Urinary bladder (tissue), 4 donors: ENCODE data around the gene ADAMTSL3. TPM values are rescaled to one million over a fixed set of nuclear protein-coding genes. Genes with fewer than 3 reads are reported as not detected.

ENCODE experiments used
- DNase-seq: peaks from one replicate; pipeline ENCODE4 v3.0.0-alpha.2; 2015; ENCODE audit errors: extremely low spot score
- H3K27ac ChIP-seq: one replicate; pipeline ENCODE4 v1.5.1; 2013; ENCODE audit warnings: low read depth, mild to moderate bottlenecking, moderate library complexity
- H3K36me3 ChIP-seq: one replicate; pipeline ENCODE4 v1.6.1; 2013; ENCODE audit warnings: mild to moderate bottlenecking, moderate library complexity; ENCODE audit not compliant: insufficient read depth
- H3K4me1 ChIP-seq: one replicate; pipeline ENCODE4 v1.6.1; 2013; ENCODE audit warnings: mild to moderate bottlenecking, moderate library complexity; ENCODE audit not compliant: insufficient read depth
- H3K4me3 ChIP-seq: one replicate; pipeline ENCODE4 v1.5.1; 2013; ENCODE audit warnings: low read depth, low read length
- WGBS: extraction: QIAGEN DNeasy Blood & Tissue Kit; methylation state at CpG from one replicate; pipeline ENCODE4 v1.1.7; 2013; 5-methylcytosine and 5-hydroxymethylcytosine counted together
- polyA plus RNA-seq: library from polyadenylated mRNA; stranded (reverse); fragments of 200-250 nt; gene quantifications from one replicate; pipeline ENCODE4 v1.2.3, GENCODE V29; 2013
- total RNA-seq: library from RNA; depleted of rRNA; stranded (reverse); fragments of >200 nt; gene quantifications from one replicate; pipeline ENCODE4 v1.2.3, GENCODE V29; 2014
- donor health status: healthy with polysubstance abuse.
- donor health status: healthy.

The ADAMTSL3 gene
- total and polyA plus RNA-seq, 2 donors = 14.4 to 56.9 TPM

- DNase-seq = no peak
- H3K27ac ChIP-seq = no peak overlapping the region
- H3K4me3 ChIP-seq = no peak overlapping the region
- no peaks in the 10 kb centered on the region for H3K4me1 ChIP-seq
- 66% methylated on average over 1 of the region's 1 CpG for WGBS
- H3K36me3 ChIP-seq = no peaks in the 10 kb centered on the region
Measured at GRCh38 chr15:83813682-83814081, 159.8 kb downstream of the ADAMTSL3 start.

DNA sequence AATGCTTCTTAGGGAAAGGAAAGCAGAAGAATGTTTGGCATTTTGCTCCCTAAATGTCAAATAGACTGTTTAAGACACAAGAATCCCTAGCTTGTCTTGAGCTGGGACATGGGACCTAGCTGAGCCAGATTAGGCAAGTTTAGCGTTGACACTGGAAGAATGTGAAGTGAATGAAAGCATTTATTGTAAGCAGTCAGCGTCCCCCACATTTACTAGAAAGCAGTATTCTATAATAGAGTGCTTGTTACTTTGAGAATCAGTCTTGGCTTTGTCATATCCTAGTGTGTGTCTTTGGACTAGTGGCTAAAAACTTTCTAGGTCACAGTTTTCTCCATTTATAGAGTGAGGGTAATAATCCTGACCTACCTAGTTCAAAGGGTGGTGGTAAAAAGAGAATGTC, 161.6 kb downstream of the ADAMTSL3 start:
- DNase-seq = no peak
- no peaks in the 10 kb centered on the region for H3K36me3 ChIP-seq
- no peak overlapping the region for H3K4me3 ChIP-seq
- H3K4me1 ChIP-seq = no peaks in the 10 kb centered on the region
- WGBS = 56% methylated on average over 2 of the region's 2 CpGs
- no peak overlapping the region for H3K27ac ChIP-seq

DNA sequence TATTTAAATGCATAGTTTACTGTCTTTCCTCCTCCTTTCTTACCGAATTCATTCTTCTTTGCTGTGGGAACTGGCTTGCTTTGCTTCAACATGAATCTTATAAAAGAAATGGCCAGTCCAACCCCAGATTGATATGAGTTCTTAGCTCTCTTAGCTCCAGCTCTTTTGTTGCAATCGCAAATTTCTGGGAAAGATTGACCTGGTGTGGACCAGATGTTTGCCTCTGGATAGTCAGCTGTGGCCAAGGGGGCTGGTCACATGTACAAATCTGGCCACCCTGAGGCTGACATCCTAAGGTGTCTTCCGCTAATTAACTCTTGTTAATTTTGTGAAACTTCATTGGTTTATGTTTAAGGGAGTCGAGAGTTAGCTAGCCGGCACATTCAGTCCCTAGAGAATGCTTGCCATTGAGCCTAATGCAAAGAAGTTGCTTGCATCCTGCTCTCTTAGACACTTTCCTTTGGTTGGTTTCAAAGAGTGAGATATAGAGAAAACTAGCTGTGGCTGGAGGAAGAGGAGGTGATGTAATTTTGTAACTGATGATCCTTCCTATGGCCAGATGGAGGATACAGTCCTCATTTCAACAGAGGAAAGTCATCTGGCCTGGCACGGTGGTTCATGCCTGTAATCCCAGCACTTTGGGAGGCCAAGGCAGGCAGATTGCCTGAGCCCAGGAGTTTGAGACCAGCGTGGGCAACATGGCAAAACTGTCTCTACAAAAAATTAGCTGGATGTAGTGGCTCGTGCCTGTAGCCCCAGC, 162.4 kb downstream of the ADAMTSL3 start:
- WGBS = 86% methylated on average over 8 of the region's 8 CpGs
- Histone ChIP-seq H3K4me1 (no peaks in the 10 kb centered on the region), H3K4me3 (no peak overlapping the region), H3K27ac (no peak overlapping the region), H3K36me3 (no peaks in the 10 kb centered on the region)
- no peak for DNase-seq

GRCh38 chr15:83818591-83818990, 164.7 kb downstream of the ADAMTSL3 start:
- 88% methylated on average over 8 of the region's 8 CpGs for WGBS
- Histone ChIP-seq H3K4me1 (no peaks in the 10 kb centered on the region), H3K36me3 (no peaks in the 10 kb centered on the region), H3K4me3 (no peak overlapping the region), H3K27ac (no peak overlapping the region)
- no peak for DNase-seq

DNA sequence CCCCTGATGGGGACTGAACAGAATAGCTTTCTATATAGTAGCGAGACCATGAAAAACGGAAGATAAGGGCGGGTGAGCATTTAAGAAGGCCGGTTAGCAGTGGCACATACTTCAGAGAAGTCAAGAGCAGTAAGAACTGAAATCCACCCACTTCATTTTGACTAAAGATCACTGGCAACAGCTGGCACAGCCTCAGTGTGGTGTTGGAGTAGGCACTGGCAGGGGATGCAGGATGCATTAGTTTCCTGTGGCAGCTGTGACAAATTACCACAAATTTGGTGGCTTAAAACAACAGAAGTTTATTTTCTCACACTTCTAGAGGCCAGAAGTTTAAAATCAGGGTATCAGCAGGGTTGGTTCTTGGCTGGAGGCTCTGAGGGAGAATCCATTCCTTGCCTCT, 176.5 kb downstream of the ADAMTSL3 start:
- DNase-seq = no peak
- Histone ChIP-seq H3K4me1 (no peaks in the 10 kb centered on the region), H3K4me3 (no peak overlapping the region), H3K27ac (no peak overlapping the region), H3K36me3 (no peaks in the 10 kb centered on the region)
- WGBS = 76% methylated on average over 4 of the region's 4 CpGs

- H3K4me1 ChIP-seq = peaks cover 2% of the 10 kb centered on the region
- WGBS = 68% methylated on average over 4 of the region's 4 CpGs
- H3K36me3 ChIP-seq = no peaks in the 10 kb centered on the region
- no peak overlapping the region for H3K4me3 ChIP-seq
- DNase-seq = no peak
- no peak overlapping the region for H3K27ac ChIP-seq
Measured at GRCh38 chr15:83833569-83833968, 179.6 kb downstream of the ADAMTSL3 start.

- no peaks in the 10 kb centered on the region for H3K36me3 ChIP-seq
- no peak overlapping the region for H3K27ac ChIP-seq
- H3K4me3 ChIP-seq = no peak overlapping the region
- DNase-seq = no peak
- 81% methylated on average over 1 of the region's 1 CpG for WGBS
- H3K4me1 ChIP-seq = peaks cover 2% of the 10 kb centered on the region
Measured at GRCh38 chr15:83835479-83835878, 181.6 kb downstream of the ADAMTSL3 start.

DNA sequence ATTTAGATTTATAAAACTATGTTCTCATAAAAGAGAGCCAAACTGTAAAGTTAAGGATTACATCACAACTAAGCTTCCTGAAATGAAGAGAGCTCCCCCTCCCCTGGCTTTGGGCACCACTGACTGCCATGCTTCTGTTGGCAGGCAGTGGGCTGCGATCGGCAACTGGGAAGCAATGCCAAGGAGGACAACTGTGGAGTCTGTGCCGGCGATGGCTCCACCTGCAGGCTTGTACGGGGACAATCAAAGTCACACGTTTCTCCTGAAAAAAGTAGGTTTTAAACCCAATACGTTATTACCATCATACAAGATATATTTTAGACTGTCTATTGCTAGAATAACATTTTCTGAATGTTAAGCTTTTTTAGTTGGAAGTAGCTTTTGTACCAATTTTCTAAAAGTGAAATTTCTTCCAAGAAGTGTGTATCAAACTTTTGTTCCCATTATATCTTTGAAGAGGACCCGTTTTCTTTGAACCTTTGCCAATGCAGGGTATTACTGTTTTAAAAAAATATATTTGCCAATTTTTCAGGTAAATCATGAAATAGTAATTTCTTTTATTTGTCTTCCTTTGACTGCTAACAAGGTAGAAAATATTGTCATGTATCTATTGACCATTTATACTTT, 184.1 kb downstream of the ADAMTSL3 start:
- H3K4me1 ChIP-seq = peaks cover 2% of the 10 kb centered on the region
- no peaks in the 10 kb centered on the region for H3K36me3 ChIP-seq
- DNase-seq = no peak
- no peak overlapping the region for H3K4me3 ChIP-seq
- 38% methylated on average over 8 of the region's 8 CpGs for WGBS
- no peak overlapping the region for H3K27ac ChIP-seq

DNA sequence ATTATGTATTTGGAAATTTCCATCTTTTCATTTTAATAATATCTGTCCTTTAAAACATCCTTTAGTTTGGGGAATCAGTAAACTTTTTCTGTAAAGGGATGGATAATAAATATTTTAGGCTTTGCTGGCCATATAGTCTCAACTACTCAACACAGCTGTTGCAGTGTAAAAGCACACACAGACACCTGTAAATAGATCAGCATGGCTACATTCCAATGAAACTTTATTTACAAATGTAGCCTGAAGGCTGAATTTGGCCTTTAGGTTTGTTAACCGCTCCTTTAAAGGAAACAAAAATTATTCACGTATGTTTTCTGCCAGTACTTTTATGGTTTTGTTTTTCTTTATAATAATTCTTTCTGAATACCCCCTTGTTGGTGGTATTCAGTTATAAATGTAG, 184.8 kb downstream of the ADAMTSL3 start:
- no peak for DNase-seq
- Histone ChIP-seq H3K36me3 (no peaks in the 10 kb centered on the region), H3K27ac (no peak overlapping the region), H3K4me3 (no peak overlapping the region), H3K4me1 (peaks cover 2% of the 10 kb centered on the region)
- WGBS = 83% methylated on average over 2 of the region's 2 CpGs

GRCh38 chr15:83842281-83842680, 188.4 kb downstream of the ADAMTSL3 start:
- WGBS = 60% methylated on average over 6 of the region's 6 CpGs
- Histone ChIP-seq H3K4me3 (no peak overlapping the region), H3K4me1 (peaks cover 2% of the 10 kb centered on the region)

DNA sequence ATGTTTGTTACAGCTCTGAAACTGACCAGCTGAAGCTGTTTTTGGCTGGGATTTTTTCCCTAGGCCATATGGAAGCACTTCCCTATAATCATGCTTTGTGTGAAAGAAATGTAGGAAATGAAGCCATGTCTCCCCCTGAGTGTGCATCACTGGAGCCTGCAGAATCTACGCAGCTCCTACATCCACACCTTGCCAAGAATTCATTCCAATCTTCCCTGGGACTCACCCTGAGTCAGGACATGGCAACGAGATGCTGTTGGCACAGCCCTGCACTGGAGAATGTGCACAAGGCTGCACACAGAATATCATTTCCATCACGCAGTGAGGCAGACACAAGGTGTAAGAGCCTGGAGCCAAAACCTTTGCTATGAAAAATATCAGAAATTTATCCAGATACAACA, 189.5 kb downstream of the ADAMTSL3 start:
- Histone ChIP-seq H3K27ac (no peak overlapping the region), H3K4me3 (no peak overlapping the region), H3K4me1 (no peaks in the 10 kb centered on the region), H3K36me3 (no peaks in the 10 kb centered on the region)
- 35% methylated on average over 3 of the region's 3 CpGs for WGBS
- no peak for DNase-seq

More at GRCh38 chr15:83842281-83842680, 188.4 kb downstream of the ADAMTSL3 start:
- Histone ChIP-seq H3K27ac (no peak overlapping the region), H3K36me3 (no peaks in the 10 kb centered on the region)
- no peak for DNase-seq

DNA sequence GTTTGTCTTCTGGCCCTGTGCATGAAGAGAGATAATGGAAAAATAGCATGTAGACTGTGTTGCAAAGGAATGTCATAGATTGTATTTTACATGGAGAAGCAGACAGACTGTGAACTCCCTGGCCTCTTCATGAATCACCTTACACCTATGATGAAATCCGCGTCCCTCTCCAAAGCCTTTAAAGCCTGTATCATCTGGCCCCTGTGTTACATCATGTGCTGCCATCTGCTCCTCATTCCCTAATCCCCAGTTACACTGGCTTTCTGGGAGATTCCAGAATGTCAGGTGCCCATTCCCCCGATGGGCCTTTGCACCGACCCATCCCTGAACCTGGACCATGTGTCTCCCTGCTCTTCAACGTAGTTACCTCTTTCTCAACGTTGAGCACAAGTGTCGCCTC, 190.8 kb downstream of the ADAMTSL3 start:
- no peak overlapping the region for H3K27ac ChIP-seq
- WGBS = 89% methylated on average over 7 of the region's 7 CpGs
- H3K4me1 ChIP-seq = no peaks in the 10 kb centered on the region

GRCh38 chr15:83845230-83845629, 191.3 kb downstream of the ADAMTSL3 start:
- Histone ChIP-seq H3K4me1 (no peaks in the 10 kb centered on the region), H3K27ac (no peak overlapping the region), H3K36me3 (no peaks in the 10 kb centered on the region), H3K4me3 (no peak overlapping the region)
- DNase-seq = no peak
- 24% methylated on average over 2 of the region's 2 CpGs for WGBS

More for the DNA sequence above, 190.8 kb downstream of the ADAMTSL3 start:
- DNase-seq = no peak
- Histone ChIP-seq H3K4me3 (no peak overlapping the region), H3K36me3 (no peaks in the 10 kb centered on the region)

DNA sequence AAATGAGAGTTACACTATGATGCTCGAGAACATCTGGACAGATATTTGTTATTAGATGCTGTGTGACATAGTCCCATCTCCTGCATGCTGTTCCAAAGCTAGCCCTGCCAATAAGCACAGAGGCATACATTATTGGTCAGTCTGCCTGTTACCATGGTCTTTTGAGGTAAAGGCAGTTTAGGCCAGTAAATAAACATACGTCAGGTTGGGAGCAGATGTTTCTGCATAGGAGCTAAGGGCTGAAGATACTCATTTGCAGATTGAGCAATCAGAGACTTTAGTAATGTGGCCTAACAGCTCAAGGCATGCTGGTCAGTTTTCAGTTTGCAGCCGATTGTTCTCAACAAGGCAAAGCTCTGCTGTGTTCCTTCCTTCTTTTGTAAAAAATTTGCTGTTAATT, 192.9 kb downstream of the ADAMTSL3 start:
- H3K27ac ChIP-seq = no peak overlapping the region
- no peak for DNase-seq
- no peaks in the 10 kb centered on the region for H3K4me1 ChIP-seq
- H3K36me3 ChIP-seq = no peaks in the 10 kb centered on the region
- H3K4me3 ChIP-seq = no peak overlapping the region
- 52% methylated on average over 3 of the region's 3 CpGs for WGBS
